HCT116 (cell line): ENCODE results near the gene TK1. TPM values are rescaled to one million over a fixed set of nuclear protein-coding genes. Genes with fewer than 3 reads are reported as not detected.

ENCODE experiments used
- ATAC-seq: fragments of 200-7000 bp; cut with Tn5 transposase; 2 replicates; pipeline ENCODE4 v1.9.1; 2020; ENCODE audit warnings: mild to moderate bottlenecking, moderate library complexity
- BruUV-seq: library from RNA; stranded (reverse); fragments of 400-500 nt; replicated peaks from 2 replicates; lab custom pipeline; 2021; lab: Mats Ljungman, UMichigan
- CTCF ChIA-PET: fragments of 300-600 bp; sonication (Branson Sonifier 250); formaldehyde crosslinking; loops from one replicate; lab custom pipeline; 2021; ENCODE audit warnings: antibody characterized with exemption; lab: Charles Lee
- POLR2A ChIA-PET: fragments of 300-600, 350-600 bp; sonication (Branson Sonifier 250); formaldehyde crosslinking; loops from one replicate; lab custom pipeline; 2021; ENCODE audit warnings: antibody characterized with exemption; lab: Charles Lee
- RAD21 ChIA-PET, 2 experiments: fragments of 300-600 bp; sonication (Branson Sonifier 250); formaldehyde crosslinking; loops; one replicate each; lab custom pipeline; 2023; ENCODE audit warnings: low total read pairs in 2 of 2; ENCODE audit not compliant: uncharacterized antibody in 2 of 2, unreplicated experiment in 2 of 2, low non-redundant PET in 1 of 2; lab: Charles Lee
- DNase-seq: peaks from one replicate; pipeline ENCODE4 v3.0.0-alpha.2; 2010; ENCODE audit warnings: low read depth, low spot score
- H2AFZ ChIP-seq: fragments of 200-600 bp; shearing (Covaris generic), sonication (generic); 2 replicates; pipeline ENCODE4 v1.6.1; 2017; ENCODE audit warnings: low read depth, mixed run types, mixed read lengths, antibody characterized with exemption, low read length; ENCODE audit not compliant: poor library complexity, severe bottlenecking
- H3K27ac ChIP-seq: 2 replicates; pipeline ENCODE4 v1.5.1; 2012; ENCODE audit warnings: low read depth, low read length
- H3K27me3 ChIP-seq: fragments of 200-600 bp; sonication (generic); 2 replicates; pipeline ENCODE4 v1.6.1; 2016; ENCODE audit warnings: mixed run types, low read length, mixed read lengths; ENCODE audit not compliant: insufficient read depth
- H3K36me3 ChIP-seq, 2 experiments: fragments of 200-500 bp in 1 of 2; fragments of 200-600 bp in 1 of 2; sonication (Bioruptor generic) in 1 of 2; sonication (generic) in 1 of 2; 2 replicates each; pipeline versions ENCODE4 v1.5.1 to v1.6.1; 2014 to 2016; ENCODE audit warnings: low read length in 2 of 2, inconsistent platforms in 1 of 2, mixed read lengths in 1 of 2, mixed run types in 1 of 2; ENCODE audit not compliant: insufficient read depth in 2 of 2, control insufficient read depth in 1 of 2
- H3K4me1 ChIP-seq, 2 experiments: fragments of 200-600 bp in 1 of 2; sonication (generic) in 1 of 2; 2 replicates each; pipeline versions ENCODE4 v1.5.1 to v1.6.1; 2012 to 2017; ENCODE audit warnings: low read length in 2 of 2, inconsistent platforms in 1 of 2, mild to moderate bottlenecking in 1 of 2, mixed read lengths in 1 of 2, mixed run types in 1 of 2, moderate library complexity in 1 of 2; ENCODE audit not compliant: insufficient read depth in 2 of 2, control insufficient read depth in 1 of 2
- H3K4me2 ChIP-seq: fragments of 200-600 bp; sonication (generic); 2 replicates; pipeline ENCODE4 v1.6.1; 2017; ENCODE audit warnings: mixed run types, low read length, mixed read lengths
- H3K4me3 ChIP-seq, 2 experiments: fragments of 200-600 bp in 1 of 2; sonication (generic) in 1 of 2; replicated peaks in 1 of 2; 2 replicates each; pipeline ENCODE4 v1.5.1; 2011 to 2016; ENCODE audit warnings: low read length in 2 of 2, control low read depth in 1 of 2, low read depth in 1 of 2, mild to moderate bottlenecking in 1 of 2, mixed read lengths in 1 of 2, mixed run types in 1 of 2
- H3K79me2 ChIP-seq: fragments of 200-600 bp; sonication (generic); 2 replicates; pipeline ENCODE4 v1.6.1; 2017; ENCODE audit warnings: mild to moderate bottlenecking, mixed run types, low read length, moderate library complexity, mixed read lengths; ENCODE audit not compliant: insufficient read depth
- H3K9ac ChIP-seq: fragments of 200-600 bp; sonication (generic); 2 replicates; pipeline ENCODE4 v1.6.1; 2016; ENCODE audit warnings: low read length, mixed read lengths
- H3K9me2 ChIP-seq: fragments of 200-600 bp; sonication (generic), shearing (Covaris generic); 2 replicates; pipeline ENCODE4 v1.6.1; 2017; ENCODE audit warnings: mixed run types, mild to moderate bottlenecking, moderate library complexity; ENCODE audit not compliant: insufficient read depth
- H3K9me3 ChIP-seq, 2 experiments: fragments of 200-500 bp in 1 of 2; fragments of 200-600 bp in 1 of 2; sonication (Bioruptor generic) in 1 of 2; sonication (generic) in 1 of 2; 2 replicates each; pipeline ENCODE4 v1.6.1; 2014 to 2017; ENCODE audit warnings: low read length in 2 of 2, mixed read lengths in 2 of 2, inconsistent platforms in 1 of 2, low read depth in 1 of 2, mild to moderate bottlenecking in 1 of 2, mixed run types in 1 of 2, moderate library complexity in 1 of 2; ENCODE audit not compliant: control insufficient read depth in 1 of 2, insufficient read depth in 1 of 2
- H4K20me1 ChIP-seq: fragments of 200-600 bp; sonication (generic), shearing (Covaris generic); 2 replicates; pipeline ENCODE4 v1.6.1; 2017; ENCODE audit warnings: mixed run types, mild to moderate bottlenecking, moderate library complexity; ENCODE audit not compliant: insufficient read depth
- CBX3 ChIP-seq: IDR thresholded peaks from 2 replicates; pipeline ENCODE4 v1.6.1; 2012; ENCODE audit warnings: low read depth
- FOSL1 ChIP-seq: IDR thresholded peaks from 2 replicates; pipeline ENCODE4 v1.6.1; 2012; ENCODE audit warnings: low read depth
- POLR2A ChIP-seq: IDR thresholded peaks from 2 replicates; pipeline ENCODE4 v1.7.0; 2011; ENCODE audit warnings: borderline replicate concordance; ENCODE audit not compliant: insufficient read depth, insufficient read length; ENCODE audit errors: extremely low read depth
- POLR2AphosphoS5 ChIP-seq: IDR thresholded peaks from 2 replicates; pipeline ENCODE4 v1.6.1; 2011; ENCODE audit warnings: mild to moderate bottlenecking, low read depth, low read length, moderate library complexity
- RAD21 ChIP-seq: IDR thresholded peaks from 2 replicates; pipeline ENCODE4 v1.6.1; 2012; ENCODE audit warnings: low read depth, mild to moderate bottlenecking
- REST ChIP-seq: IDR thresholded peaks from 2 replicates; pipeline ENCODE4 v1.6.1; 2012; ENCODE audit warnings: low read depth
- YY1 ChIP-seq: IDR thresholded peaks from 2 replicates; pipeline ENCODE4 v1.6.1; 2011; ENCODE audit warnings: low read length, low read depth, moderate library complexity, mild to moderate bottlenecking; ENCODE audit not compliant: insufficient replicate concordance; ENCODE audit errors: extremely low read depth
- ZBTB33 ChIP-seq: IDR thresholded peaks from 2 replicates; pipeline ENCODE4 v1.6.1; 2011; ENCODE audit warnings: mild to moderate bottlenecking, low read length, moderate library complexity; ENCODE audit not compliant: insufficient replicate concordance; ENCODE audit errors: extremely low read depth
- intact Hi-C: fragments of 100-400 bp; cut with micrococcal nuclease; formaldehyde crosslinking; loops from 2 replicates; pipeline ENCODE4 v1.10.0; 2022
- total RNA-seq: library from RNA; stranded (reverse); gene quantifications from one replicate; pipeline ENCODE4 v1.2.1, GENCODE V29; 2021; ENCODE audit not compliant: unreplicated experiment

Gene TK1
- total RNA-seq, 1 experiment from 2014 or later = 315 TPM

GRCh38 chr17:78128551-78129350 is 58.1 kb downstream of the TK1 start, which contains the start of gene TMC6:
Gene TMC6, minus strand, starts transcription at chr17:78128755. Its CDS starts 1,923 bp downstream, at chr17:78126832.
- Histone ChIP-seq H3K36me3 (peaks cover 0 to 5% of the 10 kb centered on the region in 2 experiments; a peak in 2 of 4 replicates), H3K4me3 (peak within 1 kb of the TSS; percentile 89 to 92), H3K27me3 (no peaks in the 10 kb centered on the region), H3K9me3 (no peaks in the 10 kb centered on the region), H2AFZ (peak within 1 kb of the TSS; percentile 58), H3K27ac (peak within 1 kb of the TSS; percentile 95), H3K4me1 (peaks cover 39 to 62% of the 10 kb centered on the region in 2 experiments), H3K9ac (peak within 1 kb of the TSS; percentile 77), H3K9me2 (no peaks in the 10 kb centered on the region), H3K4me2 (peak within 1 kb of the TSS; percentile 96), H4K20me1 (no peaks in the 10 kb centered on the region), H3K79me2 (peaks cover 17% of the 10 kb centered on the region; the same call in 1 of the 2 replicates)
- no TSS peak for BruUV-seq
- intact Hi-C loops = loop anchor here (5.0 kb wide), 1 partner anchor 124 kb away; no protein-coding TSS in a partner anchor
- peak; percentile 94 for TF ChIP-seq POLR2AphosphoS5
- no peak for TF ChIP-seq RAD21
- no peak for TF ChIP-seq REST
- TF ChIP-seq ZBTB33 = peak; percentile 54
- TF ChIP-seq POLR2A = peak; percentile 19
- TF ChIP-seq FOSL1 = no peak
- peak; percentile 35 for TF ChIP-seq YY1
- TF ChIP-seq CBX3 = no peak
- RAD21 ChIA-PET = interaction anchor here (0.7 to 1.4 kb wide), 5 partner anchors 13 to 122 kb away, joined by 3 to 6 read pairs (median 4); partner anchors contain the start of gene AFMID (in 1 of the 2)
- POLR2A ChIA-PET = interaction anchor here (0.7 to 4.2 kb wide), 8 partner anchors 10 to 58 kb away, joined by 3 to 35 read pairs (median 4); partner anchors contain the start of genes AFMID and TK1
- CTCF ChIA-PET = interaction anchor here (1.0 to 2.1 kb wide), 5 partner anchors 9 to 44 kb away, joined by 4 to 9 read pairs (median 6); no protein-coding TSS in a partner anchor
- ATAC-seq = peak; percentile 81
- DNase-seq = peak; percentile 64
